ENCODE measurements around the gene DYNC2LI1.

GRCh38 chr2:43818761-43819160 lies 44.9 kb downstream of the DYNC2LI1 start:
- no peak for TF ChIP-seq EZH2phosphoT487 (IDR thresholded peaks at IDR 0.05; ENCODE audit: low read length)
- TF ChIP-seq CTCF (IDR thresholded peaks at IDR 0.05; ENCODE audit: low read length) = no peak

Measured in MM.1S (cell line).